ENCODE data around the gene FGD4. TPM values are rescaled to one million over a fixed set of nuclear protein-coding genes. Genes with fewer than 3 reads are reported as not detected.

Gene FGD4
- total RNA-seq, 2 experiments from 2014 or later = 0.08 to 0.15 TPM

DNA sequence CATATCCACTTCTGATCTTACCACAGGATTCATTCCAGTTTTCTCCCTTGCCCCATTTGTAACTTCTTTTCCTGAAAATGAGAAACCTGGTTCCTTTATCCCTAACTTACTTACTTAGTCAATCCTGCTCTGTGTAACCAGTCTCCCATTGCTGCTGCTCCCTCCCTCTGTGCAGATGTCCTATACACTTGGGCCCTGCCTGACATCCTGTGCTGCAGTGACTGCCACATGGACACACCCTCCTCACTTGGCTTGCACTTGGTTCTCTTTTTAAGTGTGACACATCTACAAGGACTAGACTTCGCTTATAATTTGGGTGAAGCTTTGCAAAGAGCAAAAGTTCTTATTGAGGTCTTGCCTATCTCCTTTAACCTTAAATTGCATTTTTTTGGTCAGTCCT, 51.4 kb downstream of the FGD4 start:
- Mint-ChIP-seq H3K4me3 (no peak overlapping the region), H3K36me3 (ENCODE audit: low read depth) (no peaks in the 10 kb centered on the region), H3K4me1 (peaks cover 5% of the 10 kb centered on the region), H3K27me3 (peaks cover 9% of the 10 kb centered on the region), H3K27ac (no peak overlapping the region), H3K9me3 (no peaks in the 10 kb centered on the region)
- ChIA-PET CTCF (no interaction called here), POLR2A (no interaction called here)
- DNase-seq = no peak

DNA sequence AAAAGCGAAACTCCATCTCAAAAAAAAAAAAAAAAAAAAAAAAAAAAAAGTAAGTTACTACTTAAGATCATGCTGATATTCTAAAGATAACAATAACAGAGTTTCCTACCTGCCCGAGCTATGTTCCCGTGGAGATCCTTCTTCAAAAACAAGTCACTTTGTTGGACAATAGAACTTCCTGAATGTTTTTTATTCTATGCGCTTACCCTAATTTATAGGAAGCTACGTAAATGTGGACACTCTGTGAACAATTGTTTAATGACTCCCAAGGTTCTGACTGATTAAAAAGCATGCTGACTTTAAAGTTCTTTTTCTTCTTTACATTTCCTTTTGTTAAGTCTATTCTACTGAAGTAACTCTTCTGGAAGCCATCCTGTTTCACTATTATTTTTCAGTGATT, 52.5 kb downstream of the FGD4 start:
- ChIA-PET CTCF (interaction anchor here (0.7 to 1.3 kb wide), 2 partner anchors 299 to 304 kb away, joined by 3 to 5 read pairs; partner anchors contain the start of gene YARS2), POLR2A (no interaction called here)
- Mint-ChIP-seq H3K4me3 (no peak overlapping the region), H3K27ac (no peak overlapping the region), H3K4me1 (peaks cover 5% of the 10 kb centered on the region), H3K9me3 (no peaks in the 10 kb centered on the region), H3K36me3 (ENCODE audit: low read depth) (no peaks in the 10 kb centered on the region), H3K27me3 (peaks cover 9% of the 10 kb centered on the region)
- no peak for DNase-seq

DNA sequence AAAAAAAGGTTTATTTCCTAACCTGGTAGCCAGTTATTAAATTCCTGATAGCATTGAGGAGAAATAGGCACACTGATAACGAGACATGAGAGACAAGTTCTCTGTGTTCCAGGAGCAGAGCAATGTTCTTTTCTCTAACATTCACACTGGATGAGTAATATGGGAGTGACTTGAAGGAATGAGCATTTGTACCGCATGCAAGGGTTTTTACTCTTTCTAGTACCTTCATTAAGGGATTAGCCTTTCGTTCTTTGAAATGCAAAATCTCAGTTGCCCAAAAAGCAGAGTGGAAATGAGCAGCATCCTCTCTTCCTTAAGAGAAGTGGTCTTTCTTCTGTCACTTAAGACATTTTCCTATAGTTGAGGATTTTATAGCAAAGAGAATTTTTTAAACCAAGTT, 54.7 kb downstream of the FGD4 start:
- peaks cover 7% of the 10 kb centered on the region for H3K27me3 Mint-ChIP-seq
- POLR2A ChIA-PET = no interaction called here
- H3K27ac Mint-ChIP-seq = no peak overlapping the region
- no peak overlapping the region for H3K4me3 Mint-ChIP-seq
- H3K9me3 Mint-ChIP-seq = no peaks in the 10 kb centered on the region
- CTCF ChIA-PET = interaction anchor here (4.8 kb wide), 1 partner anchor 218 kb away, joined by 32 read pairs; no protein-coding TSS in a partner anchor
- H3K36me3 Mint-ChIP-seq (ENCODE audit: low read depth) = no peaks in the 10 kb centered on the region
- H3K4me1 Mint-ChIP-seq = no peaks in the 10 kb centered on the region
- no peak for DNase-seq

DNA sequence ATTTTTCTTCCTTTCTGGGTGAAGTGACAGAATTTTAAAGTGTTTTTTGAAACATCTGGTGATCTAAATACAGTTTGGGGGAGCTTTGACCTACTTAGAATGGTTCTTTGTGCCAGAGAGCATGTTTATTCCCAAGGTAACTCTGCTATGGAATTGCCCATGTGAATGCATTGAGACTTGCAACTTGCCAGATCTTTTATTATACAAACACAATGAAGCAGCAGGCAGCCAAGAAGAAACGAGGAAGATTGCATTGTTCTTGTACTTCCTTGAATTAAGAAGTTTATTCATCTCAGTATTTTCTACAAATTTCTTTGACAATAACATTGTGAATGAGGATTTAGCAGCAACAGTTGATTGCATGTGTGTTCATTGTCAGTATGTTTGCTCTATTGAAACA, 55.5 kb downstream of the FGD4 start:
- CTCF ChIA-PET = interaction anchor here (0.6 to 4.8 kb wide), 6 partner anchors 97 to 300 kb away, joined by 3 to 32 read pairs (median 9); partner anchors contain the start of gene YARS2
- H3K4me3 Mint-ChIP-seq = no peak overlapping the region
- H3K4me1 Mint-ChIP-seq = no peaks in the 10 kb centered on the region
- no peaks in the 10 kb centered on the region for H3K36me3 Mint-ChIP-seq (ENCODE audit: low read depth)
- H3K27ac Mint-ChIP-seq = no peak overlapping the region
- no peak for DNase-seq
- H3K27me3 Mint-ChIP-seq = peaks cover 7% of the 10 kb centered on the region
- no peaks in the 10 kb centered on the region for H3K9me3 Mint-ChIP-seq
- POLR2A ChIA-PET = no interaction called here

DNA sequence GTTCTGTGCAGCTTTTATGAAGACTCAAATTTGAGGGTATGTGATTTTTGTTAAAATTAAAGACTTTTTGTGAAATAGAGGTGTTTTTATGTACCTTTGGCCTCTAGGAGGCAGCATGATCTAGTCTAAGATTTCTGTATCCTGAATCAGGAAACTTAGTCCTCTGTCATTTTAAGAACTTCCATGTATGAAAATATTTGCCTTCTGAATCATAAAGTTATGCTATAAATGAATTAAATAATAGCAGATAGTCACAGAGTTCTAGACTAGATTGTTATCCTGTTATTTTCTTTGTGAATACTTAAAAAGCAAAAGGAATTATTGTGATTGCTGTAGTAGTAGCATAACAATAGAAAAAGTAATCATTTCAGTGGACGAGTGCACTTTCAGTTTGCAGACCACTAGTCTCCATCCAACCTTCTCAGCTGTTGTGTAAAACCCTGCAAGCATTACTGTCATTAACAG, 56.3 kb downstream of the FGD4 start:
- Mint-ChIP-seq H3K36me3 (ENCODE audit: low read depth) (no peaks in the 10 kb centered on the region), H3K9me3 (no peaks in the 10 kb centered on the region), H3K4me1 (no peaks in the 10 kb centered on the region), H3K27ac (no peak overlapping the region), H3K4me3 (no peak overlapping the region), H3K27me3 (peaks cover 7% of the 10 kb centered on the region)
- ChIA-PET CTCF (interaction anchor here (0.6 to 4.8 kb wide), 9 partner anchors 9 to 300 kb away, joined by 3 to 32 read pairs (median 3); partner anchors contain the start of gene YARS2), POLR2A (interaction anchor here (1.8 kb wide), 1 partner anchor 299 kb away, joined by 8 read pairs; the partner anchor contains the start of gene YARS2)
- DNase-seq = no peak

DNA sequence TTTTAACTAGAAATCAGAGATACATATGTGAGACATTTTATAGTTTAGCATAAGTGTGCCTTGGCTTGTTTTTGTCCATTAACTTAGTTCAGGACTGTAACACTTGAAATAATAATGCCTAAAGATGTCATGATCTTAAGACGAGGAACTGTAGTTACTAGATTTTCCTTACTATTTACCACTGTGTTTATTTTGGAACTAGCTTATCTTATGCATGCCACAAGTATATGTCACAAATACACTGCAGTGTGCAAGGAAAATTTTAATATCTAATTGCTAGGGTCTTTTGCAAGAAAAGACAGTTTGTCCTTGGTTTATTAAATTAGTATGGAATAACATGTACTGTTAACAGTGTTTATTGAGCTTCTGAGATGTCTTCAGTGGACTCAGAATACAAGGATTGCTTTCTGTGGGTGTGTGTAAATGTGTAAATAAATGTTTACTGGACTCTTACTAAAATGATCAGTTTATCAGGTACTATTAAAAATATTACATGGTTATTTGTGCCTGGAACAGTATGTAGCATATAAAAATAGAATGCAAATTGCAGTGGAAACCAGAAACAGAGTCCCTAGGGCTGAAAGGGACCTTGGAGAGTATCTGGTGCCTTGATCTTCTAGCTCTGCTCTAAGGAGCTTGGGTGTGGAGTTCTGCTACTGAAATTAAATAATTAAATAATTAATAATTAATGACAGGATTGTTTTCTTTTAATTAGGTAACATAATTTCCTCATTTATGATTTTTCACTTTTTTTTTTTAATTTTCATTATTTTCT, 58.1 kb downstream of the FGD4 start:
- Mint-ChIP-seq H3K4me3 (no peak overlapping the region), H3K27ac (no peak overlapping the region), H3K9me3 (no peaks in the 10 kb centered on the region), H3K4me1 (no peaks in the 10 kb centered on the region), H3K27me3 (peaks cover 9% of the 10 kb centered on the region), H3K36me3 (ENCODE audit: low read depth) (no peaks in the 10 kb centered on the region)
- CTCF ChIA-PET = interaction anchor here (1.3 to 4.8 kb wide), 7 partner anchors 11 to 804 kb away, joined by 3 to 32 read pairs (median 4); partner anchors contain the start of gene YARS2
- POLR2A ChIA-PET = interaction anchor here (1.8 kb wide), 1 partner anchor 297 kb away, joined by 8 read pairs; the partner anchor contains the start of gene YARS2
- no peak for DNase-seq

DNA sequence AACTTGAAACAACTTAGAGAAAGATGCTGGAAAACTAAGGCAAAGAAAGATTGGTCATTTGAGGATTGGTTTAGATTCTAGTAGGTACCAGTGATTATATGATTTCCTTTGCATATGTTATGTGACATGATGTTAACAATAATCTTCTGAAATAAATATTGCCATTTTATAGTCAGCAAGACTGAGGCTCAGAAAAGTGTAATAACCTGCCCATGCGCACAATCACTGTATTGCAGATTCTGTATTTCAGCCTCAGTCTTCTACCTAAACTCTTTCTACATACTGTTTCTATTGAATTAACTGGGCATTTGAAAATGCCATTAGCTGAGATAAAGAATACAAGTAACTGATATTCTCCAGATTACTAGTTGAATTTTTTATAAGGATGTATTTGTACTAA, 61.3 kb downstream of the FGD4 start:
- no peak overlapping the region for H3K27ac Mint-ChIP-seq
- POLR2A ChIA-PET = no interaction called here
- H3K36me3 Mint-ChIP-seq (ENCODE audit: low read depth) = no peaks in the 10 kb centered on the region
- DNase-seq = no peak
- no peaks in the 10 kb centered on the region for H3K4me1 Mint-ChIP-seq
- H3K9me3 Mint-ChIP-seq = no peaks in the 10 kb centered on the region
- H3K27me3 Mint-ChIP-seq = peaks cover 1% of the 10 kb centered on the region
- CTCF ChIA-PET = interaction anchor here (0.7 kb wide), 1 partner anchor 353 kb away, joined by 4 read pairs; no protein-coding TSS in a partner anchor
- H3K4me3 Mint-ChIP-seq = no peak overlapping the region

DNA sequence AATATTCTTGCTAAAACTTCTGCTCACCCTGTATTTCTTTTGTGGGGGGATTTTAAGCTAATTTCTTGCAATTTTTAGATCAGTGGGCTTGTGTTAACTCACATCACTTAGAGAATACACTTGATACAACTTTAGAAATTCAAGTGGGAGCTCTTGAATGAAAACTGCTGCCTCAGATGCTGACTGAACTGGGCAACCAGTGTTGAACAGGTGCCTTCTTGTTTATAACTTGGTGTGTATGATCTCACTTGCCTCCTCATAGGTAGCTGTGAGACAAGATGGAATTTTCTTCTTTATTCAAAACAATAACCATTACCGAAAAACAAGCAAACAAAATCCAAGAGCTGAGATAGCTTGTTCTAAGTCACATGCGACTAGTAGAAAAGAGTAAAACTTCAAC, 63.5 kb downstream of the FGD4 start:
- DNase-seq = no peak
- Mint-ChIP-seq H3K4me3 (no peak overlapping the region), H3K27me3 (peaks cover 1% of the 10 kb centered on the region), H3K27ac (no peak overlapping the region), H3K4me1 (no peaks in the 10 kb centered on the region), H3K36me3 (ENCODE audit: low read depth) (no peaks in the 10 kb centered on the region), H3K9me3 (no peaks in the 10 kb centered on the region)
- POLR2A ChIA-PET = no interaction called here
- CTCF ChIA-PET = no interaction called here

DNA sequence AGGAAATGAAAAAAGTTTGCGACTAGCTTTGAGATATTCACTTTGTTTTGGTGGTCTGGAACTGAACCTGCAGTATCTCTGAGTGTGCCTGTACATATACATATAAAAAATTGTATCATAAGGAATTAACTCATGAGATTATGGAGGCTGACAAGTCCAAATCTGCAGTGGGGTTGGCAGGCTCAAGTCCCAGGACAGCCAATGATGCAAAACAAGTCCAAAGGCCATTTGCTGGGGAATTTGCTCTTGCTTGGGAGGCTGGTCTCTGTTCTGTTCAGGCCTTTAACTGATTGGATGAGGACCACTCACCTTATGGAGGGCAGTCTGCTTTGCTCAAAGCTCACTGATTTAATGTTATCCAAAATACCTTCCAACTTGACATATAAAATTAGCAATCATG, 66.8 kb downstream of the FGD4 start:
- Mint-ChIP-seq H3K4me3 (no peak overlapping the region), H3K27me3 (peaks cover 1% of the 10 kb centered on the region), H3K4me1 (no peaks in the 10 kb centered on the region), H3K36me3 (ENCODE audit: low read depth) (no peaks in the 10 kb centered on the region), H3K27ac (no peak overlapping the region), H3K9me3 (no peaks in the 10 kb centered on the region)
- CTCF ChIA-PET = interaction anchor here (1.8 kb wide), 1 partner anchor 206 kb away, joined by 4 read pairs; no protein-coding TSS in a partner anchor
- DNase-seq = no peak
- POLR2A ChIA-PET = no interaction called here

DNA sequence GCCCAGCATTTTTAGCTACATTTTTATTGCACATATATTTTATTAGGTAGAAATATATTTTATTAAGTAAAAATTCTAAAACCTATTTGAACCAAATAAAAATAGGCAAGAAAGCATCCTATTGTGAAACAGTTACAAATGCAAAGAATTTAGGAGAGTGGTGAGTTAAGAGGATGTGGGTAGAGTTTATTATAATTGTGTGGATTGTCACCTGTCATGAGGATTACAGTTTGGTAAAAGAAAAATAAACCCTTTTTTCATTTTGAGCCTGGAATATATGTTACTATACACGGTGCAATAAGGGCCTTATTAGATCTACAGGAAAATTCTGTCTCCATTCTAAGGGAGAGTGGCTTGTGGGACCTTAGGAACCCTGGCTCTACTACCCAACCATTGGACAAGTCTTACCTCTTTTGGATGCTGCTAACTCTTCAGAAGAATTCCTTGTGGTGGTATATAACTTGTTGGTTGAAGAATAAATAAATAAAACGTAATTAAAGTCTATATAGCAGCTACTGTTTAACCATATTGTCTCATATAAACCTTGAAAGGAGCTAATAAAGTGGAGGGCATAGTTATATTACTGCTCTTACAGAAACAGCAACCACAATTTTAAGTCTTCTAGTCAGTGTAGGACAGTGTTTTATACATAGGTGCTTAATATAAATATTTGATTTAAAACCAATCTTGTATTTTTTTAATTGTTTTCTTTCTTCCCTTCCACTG, 67.8 kb downstream of the FGD4 start:
- no peak for DNase-seq
- Mint-ChIP-seq H3K9me3 (no peaks in the 10 kb centered on the region), H3K27ac (no peak overlapping the region), H3K4me1 (no peaks in the 10 kb centered on the region), H3K36me3 (ENCODE audit: low read depth) (no peaks in the 10 kb centered on the region), H3K4me3 (no peak overlapping the region), H3K27me3 (no peaks in the 10 kb centered on the region)
- ChIA-PET CTCF (interaction anchor here (0.7 to 1.8 kb wide), 2 partner anchors 205 to 1058 kb away, joined by 3 to 4 read pairs; no protein-coding TSS in a partner anchor), POLR2A (no interaction called here)

DNA sequence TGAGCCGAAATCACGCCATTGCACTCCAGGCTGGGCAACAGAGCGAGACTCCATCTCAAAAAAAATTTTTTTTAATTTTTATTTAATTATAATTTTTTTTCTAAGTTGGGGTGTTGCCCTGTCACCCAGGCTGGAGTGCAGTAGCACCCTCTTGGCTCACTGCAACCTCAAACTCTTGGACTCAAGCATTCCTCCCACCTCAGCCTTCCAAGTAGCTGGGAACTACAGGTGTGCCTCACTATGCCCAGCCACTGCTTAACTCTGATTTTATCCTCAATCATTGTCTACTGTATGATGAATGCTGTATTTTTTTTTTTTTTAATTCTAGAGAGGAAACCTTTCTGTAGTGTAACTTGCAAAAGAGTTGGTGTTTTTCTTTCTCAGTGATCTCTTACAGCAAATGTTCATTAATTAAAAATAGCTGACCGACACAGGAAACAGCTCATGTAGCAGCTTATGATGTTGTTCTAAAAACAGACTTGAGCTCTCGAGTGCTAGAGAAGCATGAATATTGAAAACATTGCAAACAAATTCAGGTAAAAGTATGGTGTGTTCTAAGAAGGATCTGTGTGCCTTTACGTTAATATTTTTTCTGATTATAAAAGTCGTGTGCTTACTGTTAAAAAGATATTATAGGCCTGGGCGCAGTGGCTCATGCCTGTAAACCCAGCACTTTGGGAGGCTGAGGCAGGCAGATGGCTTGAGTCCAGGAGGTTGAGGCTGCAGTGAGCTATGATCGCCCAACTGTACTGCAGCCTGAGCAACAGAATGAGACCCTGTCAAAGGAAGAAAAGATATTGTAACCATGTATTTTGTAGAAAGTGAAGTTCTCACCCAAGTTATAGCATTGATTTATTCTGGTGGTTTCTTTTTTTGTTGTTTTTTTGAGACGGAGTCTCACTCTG, 68.9 kb downstream of the FGD4 start:
- no peaks in the 10 kb centered on the region for H3K27me3 Mint-ChIP-seq
- no peaks in the 10 kb centered on the region for H3K36me3 Mint-ChIP-seq (ENCODE audit: low read depth)
- no peak for DNase-seq
- H3K27ac Mint-ChIP-seq = no peak overlapping the region
- POLR2A ChIA-PET = no interaction called here
- CTCF ChIA-PET = interaction anchor here (1.8 kb wide), 1 partner anchor 204 kb away, joined by 4 read pairs; no protein-coding TSS in a partner anchor
- H3K9me3 Mint-ChIP-seq = no peaks in the 10 kb centered on the region
- H3K4me3 Mint-ChIP-seq = no peak overlapping the region
- no peaks in the 10 kb centered on the region for H3K4me1 Mint-ChIP-seq

DNA sequence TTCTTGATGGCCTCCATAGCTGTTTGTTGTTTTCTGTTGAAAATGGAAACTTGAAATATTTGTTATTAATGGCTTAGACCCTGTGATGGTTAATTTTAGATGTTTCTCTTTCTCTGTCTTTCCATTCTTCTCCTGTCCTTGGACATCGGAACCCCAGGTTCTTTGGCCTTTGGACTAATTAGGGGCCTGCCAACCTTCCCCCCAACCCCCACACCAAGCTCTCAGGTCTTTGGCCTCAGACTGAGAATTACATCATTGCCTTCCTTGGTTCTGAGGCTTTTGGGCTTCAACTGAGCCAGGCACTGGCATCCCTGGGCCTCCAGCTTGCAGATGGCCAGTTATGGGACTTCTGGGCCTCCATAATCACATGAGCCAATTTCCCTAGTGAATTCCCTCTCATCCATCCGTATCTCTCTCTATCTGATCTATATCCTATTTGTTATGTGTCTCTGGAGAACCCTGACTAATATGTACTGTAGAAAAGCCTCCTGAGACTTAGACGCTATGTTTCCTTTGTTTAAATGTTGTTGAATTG, 71.6 kb downstream of the FGD4 start:
- no peak overlapping the region for H3K4me3 Mint-ChIP-seq
- no peaks in the 10 kb centered on the region for H3K36me3 Mint-ChIP-seq (ENCODE audit: low read depth)
- POLR2A ChIA-PET = no interaction called here
- H3K4me1 Mint-ChIP-seq = no peaks in the 10 kb centered on the region
- CTCF ChIA-PET = interaction anchor here (0.5 kb wide), 1 partner anchor 215 kb away, joined by 3 read pairs; no protein-coding TSS in a partner anchor
- no peaks in the 10 kb centered on the region for H3K9me3 Mint-ChIP-seq
- H3K27ac Mint-ChIP-seq = no peak overlapping the region
- peaks cover 1% of the 10 kb centered on the region for H3K27me3 Mint-ChIP-seq
- no peak for DNase-seq
